Activated T-cell treated with anti-CD3 and anti-CD28 coated beads, Interleukin-2, amount 50 U/mL, for 48 hours (primary cell): ENCODE measurements around the gene RNU5B-1.
"Not testable (repeated sequence)": the region's sequence is repeated elsewhere in the genome, so short reads cannot be mapped to it uniquely, and the experiment has no call there.

Experiments used
- DNase-seq, 2 experiments: peaks; one replicate each; pipeline ENCODE4 v3.0.0-alpha.2; 2020

Gene RNU5B-1

DNA sequence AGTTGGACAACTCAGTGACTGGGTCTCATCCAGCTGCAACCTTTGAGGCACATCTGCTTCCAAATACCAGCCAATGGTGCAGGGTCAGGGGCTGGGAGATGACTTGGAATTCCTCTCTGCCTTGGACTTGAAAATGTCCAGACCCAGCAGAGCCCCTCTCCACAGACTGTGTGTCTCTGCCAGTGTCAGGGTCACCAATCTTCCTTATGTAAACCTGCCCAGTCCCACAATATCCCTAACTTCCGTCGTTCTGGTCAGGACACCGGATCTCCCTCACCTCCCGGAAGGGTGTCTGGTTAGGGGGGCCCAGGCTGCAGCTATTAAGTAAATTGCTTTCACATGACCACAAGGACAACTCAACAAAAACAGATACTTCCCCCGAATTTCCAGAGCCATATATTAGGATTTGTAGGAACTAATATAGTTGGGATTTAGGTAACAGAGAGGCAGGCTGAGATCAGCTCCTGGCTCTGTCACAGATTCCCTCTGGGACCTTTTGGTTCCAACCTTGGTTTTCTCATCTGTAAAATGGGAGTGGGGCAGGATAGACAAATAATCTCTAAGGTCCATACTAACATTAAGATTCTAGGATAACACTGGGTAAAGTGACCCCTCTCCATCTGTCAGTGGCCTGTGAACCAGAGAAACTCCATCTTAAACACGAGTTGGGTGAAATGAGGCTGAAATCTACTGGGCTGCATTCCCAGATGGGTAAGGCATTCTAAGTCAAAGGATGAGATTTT, 42.5 kb downstream of the RNU5B-1 start:
- DNase-seq: no peak

DNA sequence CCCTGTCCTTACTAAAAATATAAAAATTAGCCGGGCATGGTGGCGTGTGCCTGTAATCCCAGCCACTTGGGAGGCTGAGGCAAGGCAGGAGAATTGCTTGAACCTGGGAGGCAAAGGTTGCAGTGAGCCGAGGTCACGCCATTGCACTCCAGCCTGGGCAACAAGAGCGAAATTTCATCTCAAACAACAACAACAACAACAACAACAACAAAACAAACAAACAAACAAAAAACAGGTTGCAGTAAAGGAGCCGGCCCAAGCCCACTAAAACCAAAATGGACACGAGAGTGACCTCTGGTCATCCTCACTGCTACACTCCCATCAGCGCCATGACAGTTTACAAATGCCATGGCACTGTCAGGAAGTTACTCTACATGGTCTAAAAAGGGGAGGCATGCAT, 43.3 kb downstream of the RNU5B-1 start:
- DNase-seq: not testable (repeated sequence)

DNA sequence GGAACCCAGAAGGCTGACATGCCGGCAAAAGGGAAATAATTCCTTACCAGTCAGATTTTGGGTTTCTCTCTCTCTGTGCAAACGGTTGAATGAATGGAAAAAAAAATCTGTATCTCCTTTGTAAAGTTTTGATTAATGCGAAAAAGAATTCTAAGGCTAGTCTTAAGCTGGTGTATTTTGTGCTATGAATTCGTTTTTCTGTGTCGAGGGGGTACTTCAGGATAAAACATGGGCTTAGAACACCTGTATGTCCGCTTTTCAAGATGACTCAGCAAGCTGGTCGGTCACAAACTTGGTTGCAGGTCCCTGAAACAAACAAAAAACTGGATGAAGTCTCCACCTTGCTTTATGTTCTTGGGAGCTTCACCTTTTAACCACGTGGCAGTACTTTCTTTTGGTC, 44.9 kb downstream of the RNU5B-1 start:
- DNase-seq: no peak

GRCh38 chr15:65351972-65352371, 47.5 kb downstream of the RNU5B-1 start:
- not testable (repeated sequence) for DNase-seq
